Measurements from ENCODE around the gene CDH15.
A peak's percentile ranks its signal among the peaks of the same experiment; 100 is the strongest.

Gene CDH15

GRCh38 chr16:89146211-89147005, 25.1 kb upstream of the CDH15 start:
- Histone ChIP-seq H3K4me3 (ENCODE audit: severe bottlenecking) (no peak overlapping the region), H3K4me1 (ENCODE audit: insufficient read depth, poor library complexity, severe bottlenecking) (peaks cover 4% of the 10 kb centered on the region), H3K9me3 (ENCODE audit: severe bottlenecking) (no peaks in the 10 kb centered on the region), H3K36me3 (ENCODE audit: low read depth) (peaks cover 24% of the 10 kb centered on the region), H3K27ac (ENCODE audit: poor library complexity, severe bottlenecking) (no peak overlapping the region), H3K27me3 (ENCODE audit: insufficient read depth, poor library complexity, severe bottlenecking) (no peaks in the 10 kb centered on the region)
- ATAC-seq (ENCODE audit: low read depth) (no peak), DNase-seq (ENCODE audit: low spot score) (peak; percentile 56)
- TF ChIP-seq, protein P1, sequence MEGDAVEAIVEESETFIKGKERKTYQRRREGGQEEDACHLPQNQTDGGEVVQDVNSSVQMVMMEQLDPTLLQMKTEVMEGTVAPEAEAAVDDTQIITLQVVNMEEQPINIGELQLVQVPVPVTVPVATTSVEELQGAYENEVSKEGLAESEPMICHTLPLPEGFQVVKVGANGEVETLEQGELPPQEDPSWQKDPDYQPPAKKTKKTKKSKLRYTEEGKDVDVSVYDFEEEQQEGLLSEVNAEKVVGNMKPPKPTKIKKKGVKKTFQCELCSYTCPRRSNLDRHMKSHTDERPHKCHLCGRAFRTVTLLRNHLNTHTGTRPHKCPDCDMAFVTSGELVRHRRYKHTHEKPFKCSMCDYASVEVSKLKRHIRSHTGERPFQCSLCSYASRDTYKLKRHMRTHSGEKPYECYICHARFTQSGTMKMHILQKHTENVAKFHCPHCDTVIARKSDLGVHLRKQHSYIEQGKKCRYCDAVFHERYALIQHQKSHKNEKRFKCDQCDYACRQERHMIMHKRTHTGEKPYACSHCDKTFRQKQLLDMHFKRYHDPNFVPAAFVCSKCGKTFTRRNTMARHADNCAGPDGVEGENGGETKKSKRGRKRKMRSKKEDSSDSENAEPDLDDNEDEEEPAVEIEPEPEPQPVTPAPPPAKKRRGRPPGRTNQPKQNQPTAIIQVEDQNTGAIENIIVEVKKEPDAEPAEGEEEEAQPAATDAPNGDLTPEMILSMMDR (IDR thresholded peaks at IDR 0.05; ENCODE audit: poor library complexity, severe bottlenecking): no peak

DNA sequence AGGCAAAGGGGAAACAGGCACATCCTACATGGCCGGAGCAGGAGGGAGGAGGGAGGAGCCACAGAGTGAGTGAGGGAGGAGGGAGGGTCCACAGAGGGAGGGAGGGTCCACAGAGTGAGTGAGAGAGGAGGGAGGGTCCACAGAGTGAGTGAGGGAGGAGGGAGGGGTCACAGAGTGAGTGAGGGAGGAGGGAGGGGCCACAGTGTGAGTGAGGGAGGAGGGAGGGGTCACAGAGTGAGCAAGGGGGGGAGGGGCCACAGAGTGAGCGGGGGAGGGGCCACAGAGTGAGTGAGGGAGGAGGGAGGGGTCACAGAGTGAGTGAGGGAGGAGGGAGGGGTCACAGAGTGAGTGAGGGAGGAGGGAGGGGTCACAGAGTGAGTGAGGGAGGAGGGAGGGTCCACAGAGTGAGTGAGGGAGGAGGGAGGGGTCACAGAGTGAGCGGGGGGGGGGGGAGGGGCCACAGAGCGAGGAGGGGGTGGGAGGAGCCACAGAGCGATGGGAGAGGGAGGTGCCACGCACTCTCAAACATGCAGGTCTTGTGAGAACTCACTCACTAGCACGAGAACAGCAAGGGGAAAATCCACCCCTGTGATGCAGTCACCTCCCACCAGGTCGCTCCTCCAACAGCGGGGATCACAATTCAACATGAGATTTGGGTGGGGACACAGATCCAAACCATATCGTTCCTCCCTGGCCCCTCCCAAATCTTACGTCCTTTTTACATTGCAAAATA, 24.3 kb upstream of the CDH15 start:
- H3K4me1 ChIP-seq (ENCODE audit: insufficient read depth, poor library complexity, severe bottlenecking): peaks cover 4% of the 10 kb centered on the region
- DNase-seq (ENCODE audit: low spot score): peak; percentile 23
- ATAC-seq (ENCODE audit: low read depth): no peak
- H3K36me3 ChIP-seq (ENCODE audit: low read depth): peaks cover 24% of the 10 kb centered on the region
- TF ChIP-seq, protein P1 (IDR thresholded peaks at IDR 0.05; ENCODE audit: poor library complexity, severe bottlenecking): no peak
- H3K27me3 ChIP-seq (ENCODE audit: insufficient read depth, poor library complexity, severe bottlenecking): no peaks in the 10 kb centered on the region
- H3K9me3 ChIP-seq (ENCODE audit: severe bottlenecking): no peaks in the 10 kb centered on the region
- no peak overlapping the region for H3K4me3 ChIP-seq (ENCODE audit: severe bottlenecking)
- H3K27ac ChIP-seq (ENCODE audit: poor library complexity, severe bottlenecking): no peak overlapping the region

- ATAC-seq (ENCODE audit: low read depth): no peak
- no peak overlapping the region for H3K27ac ChIP-seq (ENCODE audit: poor library complexity, severe bottlenecking)
- peak; percentile 22 for DNase-seq (ENCODE audit: low spot score)
Measured at GRCh38 chr16:89149386-89149785, 22.2 kb upstream of the CDH15 start.

GRCh38 chr16:89150090-89150835, 21.3 kb upstream of the CDH15 start:
- ATAC-seq (ENCODE audit: low read depth): no peak; the same call in 2 of the 3 replicates

More at GRCh38 chr16:89149386-89149785, 22.2 kb upstream of the CDH15 start:
- H3K27me3 ChIP-seq (ENCODE audit: insufficient read depth, poor library complexity, severe bottlenecking): no peaks in the 10 kb centered on the region
- H3K9me3 ChIP-seq (ENCODE audit: severe bottlenecking): no peaks in the 10 kb centered on the region
- peaks cover 4% of the 10 kb centered on the region for H3K4me1 ChIP-seq (ENCODE audit: insufficient read depth, poor library complexity, severe bottlenecking)
- no peak overlapping the region for H3K4me3 ChIP-seq (ENCODE audit: severe bottlenecking)
- TF ChIP-seq, protein P1 (IDR thresholded peaks at IDR 0.05; ENCODE audit: poor library complexity, severe bottlenecking): no peak
- H3K36me3 ChIP-seq (ENCODE audit: low read depth): peaks cover 24% of the 10 kb centered on the region

More at GRCh38 chr16:89150090-89150835, 21.3 kb upstream of the CDH15 start:
- TF ChIP-seq, protein P1 (IDR thresholded peaks at IDR 0.05; ENCODE audit: poor library complexity, severe bottlenecking): no peak
- peak; percentile 52 for DNase-seq (ENCODE audit: low spot score)
- Histone ChIP-seq H3K4me1 (ENCODE audit: insufficient read depth, poor library complexity, severe bottlenecking) (peaks cover 4% of the 10 kb centered on the region), H3K36me3 (ENCODE audit: low read depth) (peaks cover 24% of the 10 kb centered on the region), H3K4me3 (ENCODE audit: severe bottlenecking) (no peak overlapping the region), H3K27me3 (ENCODE audit: insufficient read depth, poor library complexity, severe bottlenecking) (no peaks in the 10 kb centered on the region), H3K27ac (ENCODE audit: poor library complexity, severe bottlenecking) (peak overlapping the region; percentile 1), H3K9me3 (ENCODE audit: severe bottlenecking) (no peaks in the 10 kb centered on the region)

All from RWPE2 (cell line).